HG03378 (cell line): Measurements from ENCODE around the gene GNB5.

ENCODE experiments used
- ATAC-seq: cut with Tn5 transposase; IDR thresholded peaks from one replicate; pipeline ENCODE4 v1.9.1; 2021; ENCODE audit warnings: mild to moderate bottlenecking, moderate library complexity; ENCODE audit not compliant: unreplicated experiment

GNB5 gene

DNA sequence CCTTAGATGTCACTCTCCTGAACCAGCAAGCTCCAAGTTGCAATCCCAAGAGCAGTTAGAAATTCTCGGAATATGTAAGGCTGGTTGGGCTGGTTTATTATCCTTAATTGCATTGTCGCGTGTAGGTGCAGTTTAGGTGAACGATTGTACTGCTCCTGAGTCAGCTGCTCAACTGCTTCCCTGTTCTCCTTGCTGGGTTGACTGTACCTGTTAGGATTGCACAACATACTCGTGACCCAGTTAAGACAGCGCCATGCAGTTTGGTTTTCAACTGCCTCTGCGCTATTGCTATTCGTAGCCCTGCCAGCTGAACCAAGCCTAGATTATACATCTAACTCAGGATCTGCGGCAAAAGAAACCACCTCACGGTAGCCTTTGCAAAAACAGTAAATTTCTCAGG, 119.6 kb downstream of the GNB5 start:
- ATAC-seq = no peak

DNA sequence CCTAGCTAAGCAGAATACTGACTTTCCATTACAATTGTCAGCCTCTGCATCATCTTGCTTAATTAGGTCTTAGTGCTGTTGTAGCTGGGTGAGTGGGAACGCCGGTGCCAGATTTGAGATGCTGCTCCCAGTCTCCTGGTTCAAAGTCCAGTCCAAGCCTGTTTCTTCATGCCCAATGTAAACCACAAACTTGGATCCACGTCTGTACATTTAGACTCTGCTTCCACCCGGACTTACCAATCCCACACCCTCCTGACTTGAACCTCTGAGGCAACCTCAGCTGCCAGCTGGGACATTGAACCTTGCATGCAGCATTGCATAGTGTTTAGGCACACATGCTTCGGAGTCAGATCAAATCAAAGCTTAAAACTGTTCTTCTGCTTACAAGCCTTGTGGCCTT, 121.6 kb downstream of the GNB5 start:
- ATAC-seq = no peak

- ATAC-seq = no peak
Measured at GRCh38 chr15:52068004-52068615, 123.1 kb downstream of the GNB5 start.

- no peak for ATAC-seq
Measured at GRCh38 chr15:52067545-52067926, 123.7 kb downstream of the GNB5 start.

GRCh38 chr15:52066842-52067544, 124.2 kb downstream of the GNB5 start:
- no peak for ATAC-seq
